HG02973 (cell line): ENCODE measurements around the gene SLC41A3.

Source experiments
- ATAC-seq: cut with Tn5 transposase; IDR thresholded peaks from one replicate; pipeline ENCODE4 v1.9.1; 2021; ENCODE audit warnings: moderate library complexity; ENCODE audit not compliant: unreplicated experiment

Gene SLC41A3

DNA sequence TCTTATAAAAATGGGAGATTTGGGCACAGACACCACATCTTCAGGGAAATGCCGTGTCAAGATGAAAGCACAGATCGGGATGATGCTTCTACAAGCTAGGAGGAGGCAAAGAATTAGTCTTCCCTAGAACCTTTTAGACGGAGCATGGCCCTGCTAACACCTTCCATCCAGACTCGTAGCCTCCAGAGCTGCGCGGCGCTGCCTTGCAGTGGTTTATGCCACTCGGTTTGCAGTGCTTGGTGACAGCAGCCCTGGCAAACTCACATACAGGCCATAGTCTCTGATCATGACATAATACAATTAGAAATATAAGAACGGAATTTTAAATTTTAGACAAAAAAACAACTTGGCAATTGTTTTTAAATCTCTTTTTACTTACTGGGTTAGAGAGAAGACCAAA is 37.1 kb upstream of the SLC41A3 start:
- no peak for ATAC-seq

DNA sequence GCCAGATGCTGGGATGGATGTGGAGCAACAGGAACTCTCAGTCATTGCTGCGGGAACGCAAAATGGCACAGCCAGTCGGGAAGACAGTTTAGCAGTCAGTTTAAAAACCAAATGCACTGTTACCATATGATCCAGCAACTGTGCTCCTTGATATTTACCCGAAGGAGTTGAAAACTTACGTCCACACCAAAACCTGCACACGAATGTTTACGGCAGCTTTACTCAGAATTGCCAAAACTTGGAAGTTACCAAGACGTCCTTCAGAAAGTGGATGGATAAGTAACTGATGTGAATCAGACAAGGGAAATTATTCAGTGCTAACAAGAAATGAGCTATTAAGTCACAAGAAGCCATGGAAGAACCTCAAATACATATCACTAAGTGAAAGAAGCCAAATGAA is 36.1 kb upstream of the SLC41A3 start:
- no peak for ATAC-seq

DNA sequence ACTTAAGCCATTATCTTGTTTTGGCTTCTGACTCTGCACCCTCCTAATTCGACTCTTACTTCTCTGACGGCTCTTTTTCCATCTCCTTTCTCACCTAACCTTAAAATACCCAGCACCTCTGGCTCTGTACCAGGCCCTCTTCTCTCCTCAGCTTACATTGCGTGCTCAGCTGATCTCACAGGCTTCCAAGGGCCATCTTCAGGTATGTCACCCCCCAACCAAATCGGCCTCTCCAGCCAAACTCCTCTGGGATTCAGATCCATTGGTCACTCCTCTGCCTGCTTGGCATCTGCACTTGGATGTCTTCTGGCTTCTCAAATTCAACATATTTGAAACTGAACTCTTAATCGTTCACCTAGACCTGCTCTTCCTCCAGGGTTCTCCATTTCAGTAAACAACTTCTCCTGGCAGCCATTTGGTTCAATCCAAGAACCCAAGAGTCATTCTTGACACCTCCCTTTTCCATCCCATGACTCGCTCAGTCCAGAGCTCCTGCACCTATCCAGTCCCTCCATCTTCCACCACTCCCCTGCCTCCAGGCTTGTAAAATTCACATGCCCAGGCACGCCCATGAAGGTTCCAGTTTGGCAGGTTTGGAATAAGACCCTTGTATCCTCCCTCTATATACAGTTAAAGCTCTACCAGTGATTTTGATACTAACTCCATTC is 35.2 kb upstream of the SLC41A3 start:
- no peak for ATAC-seq

DNA sequence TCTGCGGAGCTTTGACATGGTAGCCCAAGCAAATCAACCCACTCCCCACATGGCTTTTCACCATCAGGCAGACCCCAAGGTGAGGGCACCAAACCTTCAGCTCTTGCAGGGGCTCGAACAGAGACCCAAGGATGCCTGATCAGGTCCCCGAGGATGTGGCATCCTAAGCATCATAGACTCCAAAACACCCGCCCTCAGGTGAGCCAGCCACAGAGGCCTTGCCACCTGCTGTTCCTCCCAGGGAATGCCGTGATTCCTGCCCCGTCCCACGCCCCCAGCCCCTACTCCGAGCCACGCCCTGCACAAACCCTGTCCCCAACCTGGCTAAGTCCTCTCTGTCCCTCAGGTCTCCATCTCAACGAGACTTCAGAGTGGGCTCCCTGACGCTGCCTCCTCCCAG is 34.7 kb upstream of the SLC41A3 start:
- no peak for ATAC-seq

DNA sequence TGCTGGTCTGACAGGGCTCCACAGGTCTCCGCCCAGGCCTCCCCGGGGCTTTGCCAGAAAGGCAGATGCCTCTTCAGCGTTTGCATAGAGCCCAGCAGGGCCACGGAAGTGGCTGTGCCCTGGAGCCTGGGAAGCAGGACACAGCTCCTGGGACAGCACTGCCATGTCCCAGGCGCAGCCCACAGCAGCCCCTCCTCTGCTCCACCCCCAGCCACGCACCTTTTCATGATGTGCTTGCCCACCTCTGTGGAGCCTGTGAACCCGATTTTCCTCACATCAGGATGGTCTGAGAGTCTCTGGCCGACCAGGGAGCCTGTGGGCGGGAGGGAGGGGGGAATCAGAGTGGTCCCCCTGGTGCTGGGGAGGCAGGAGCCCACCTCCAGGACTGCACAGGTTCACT is 33.9 kb upstream of the SLC41A3 start:
- ATAC-seq, result no peak

DNA sequence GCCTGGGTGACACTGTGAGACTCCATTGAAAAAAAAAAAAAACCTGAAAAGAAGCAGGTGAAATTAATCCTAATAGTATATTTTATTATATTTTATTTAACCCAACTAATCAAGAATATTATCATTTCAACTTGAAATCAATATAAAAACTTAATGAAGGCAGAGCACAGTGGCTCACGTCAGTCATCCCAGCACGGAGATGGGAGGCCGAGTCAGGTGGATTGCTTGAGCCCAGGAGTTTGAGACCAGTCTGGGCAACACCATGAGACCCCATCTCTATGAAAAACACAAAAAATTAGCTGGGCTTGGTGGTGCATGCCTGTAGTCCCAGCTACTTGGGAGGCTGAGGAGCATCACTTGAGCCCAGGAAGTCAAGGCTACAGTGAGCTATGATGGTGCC is 33.3 kb upstream of the SLC41A3 start:
- ATAC-seq, result no peak

DNA sequence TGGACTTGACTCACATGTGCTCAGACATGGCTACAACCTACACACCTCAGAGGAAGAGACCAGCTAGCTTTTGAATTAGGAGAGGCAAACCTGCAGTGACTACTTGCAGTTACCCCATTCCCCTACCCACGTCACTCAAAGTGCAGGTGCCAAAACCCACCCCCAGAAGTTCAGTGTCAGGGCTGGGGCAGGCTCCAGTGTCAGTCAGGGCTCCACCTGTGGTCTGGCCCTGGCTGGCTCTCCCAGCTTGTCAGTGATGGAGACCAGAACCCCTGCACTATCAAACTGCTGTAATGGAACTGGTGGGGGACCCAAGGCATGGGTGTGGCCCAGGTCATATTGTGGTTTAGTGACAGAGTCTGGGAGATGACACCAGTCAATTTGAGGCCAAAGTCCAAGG is 32.6 kb upstream of the SLC41A3 start:
- no peak for ATAC-seq

DNA sequence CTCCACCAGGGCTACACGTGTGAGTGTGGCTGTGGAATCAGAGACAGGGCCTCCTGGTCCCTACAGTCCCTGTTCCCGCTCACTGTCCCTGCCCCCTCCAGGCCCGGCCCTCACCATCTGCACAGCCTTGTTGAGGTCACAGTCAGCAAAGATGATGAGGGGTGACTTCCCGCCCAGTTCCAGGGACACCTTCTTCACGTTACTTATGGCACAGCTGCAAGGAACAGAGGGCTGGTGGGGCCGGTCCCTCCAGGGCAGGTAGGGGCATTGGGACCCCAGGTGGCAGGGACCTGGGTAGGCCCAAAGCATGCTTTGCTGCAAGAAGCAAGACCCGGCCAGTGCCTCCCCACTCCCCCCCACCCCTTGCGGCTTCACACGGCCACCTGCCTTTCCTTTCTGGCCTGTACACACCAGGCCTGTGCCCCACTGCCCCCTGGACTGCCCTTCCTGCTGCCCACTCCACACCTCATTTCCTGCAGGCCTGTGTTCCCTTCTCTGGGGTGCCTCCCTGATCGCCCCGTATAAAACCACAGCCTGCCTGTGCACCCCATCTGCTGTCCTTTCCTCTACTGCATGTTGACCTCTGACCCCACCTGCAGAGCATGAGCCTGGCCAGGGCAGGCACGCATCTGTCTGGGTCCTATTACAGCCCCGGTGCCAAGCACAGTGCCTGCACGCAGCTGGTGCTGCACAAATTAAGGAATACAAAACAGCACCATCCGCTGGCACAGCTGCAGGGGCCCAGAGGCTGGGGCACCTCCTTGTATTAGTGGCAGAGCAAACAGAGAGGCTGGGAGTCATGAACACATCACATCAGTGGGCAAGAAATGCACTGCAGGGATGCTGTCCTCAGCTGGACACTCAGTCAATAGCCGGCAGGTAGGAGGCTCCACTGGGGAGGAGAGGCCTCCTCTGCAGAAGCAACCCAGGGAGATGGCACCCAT is 30.8 kb upstream of the SLC41A3 start:
- ATAC-seq, result no peak

DNA sequence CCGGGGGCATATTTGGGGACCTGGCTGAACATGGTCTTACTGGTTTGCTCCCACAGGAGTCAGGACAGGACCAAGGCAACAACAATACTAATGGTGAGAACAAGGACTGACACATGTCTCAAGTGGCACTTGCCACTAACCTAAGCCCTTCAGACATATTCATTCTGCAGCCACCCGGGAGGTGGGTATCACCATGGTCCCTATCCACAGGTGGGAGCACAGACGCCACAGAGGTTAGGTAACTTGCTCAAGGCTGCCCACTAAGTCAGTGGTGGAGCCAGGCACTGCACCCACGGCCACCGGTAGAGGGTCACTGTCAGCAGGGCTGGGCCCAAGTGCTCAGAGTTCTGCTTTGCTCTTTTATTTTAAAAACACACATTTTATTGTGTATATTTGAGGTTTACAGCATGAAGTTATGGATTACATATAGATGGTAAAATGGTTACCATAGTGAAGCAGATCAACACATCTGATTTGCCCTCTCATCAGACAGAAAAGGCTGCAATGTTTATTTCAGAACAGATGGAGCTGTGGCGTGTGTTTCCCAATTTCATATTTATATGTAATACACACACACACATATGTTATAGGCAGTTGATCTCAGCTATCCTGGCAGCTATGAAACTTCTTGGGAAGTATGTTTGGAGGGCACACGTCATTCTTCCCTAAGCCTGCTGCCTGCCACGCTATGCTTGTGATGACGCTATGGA is 30.0 kb upstream of the SLC41A3 start:
- no peak for ATAC-seq

DNA sequence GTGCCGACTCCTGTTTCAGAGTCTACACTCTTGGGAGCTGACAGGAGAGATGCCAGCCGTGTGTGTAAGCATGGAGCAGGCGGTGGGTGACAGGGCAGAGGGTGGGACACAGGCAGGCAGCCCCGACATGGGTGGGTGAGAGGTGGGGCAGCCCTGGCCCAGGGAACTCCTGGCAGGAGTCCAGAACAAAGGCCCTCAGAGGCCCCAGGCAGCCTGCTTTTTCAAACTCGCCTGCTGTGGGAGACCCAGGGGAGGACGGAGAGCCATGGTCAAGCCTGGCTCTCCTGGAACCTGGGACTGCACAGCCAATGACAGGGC is 29.3 kb upstream of the SLC41A3 start:
- no peak for ATAC-seq

DNA sequence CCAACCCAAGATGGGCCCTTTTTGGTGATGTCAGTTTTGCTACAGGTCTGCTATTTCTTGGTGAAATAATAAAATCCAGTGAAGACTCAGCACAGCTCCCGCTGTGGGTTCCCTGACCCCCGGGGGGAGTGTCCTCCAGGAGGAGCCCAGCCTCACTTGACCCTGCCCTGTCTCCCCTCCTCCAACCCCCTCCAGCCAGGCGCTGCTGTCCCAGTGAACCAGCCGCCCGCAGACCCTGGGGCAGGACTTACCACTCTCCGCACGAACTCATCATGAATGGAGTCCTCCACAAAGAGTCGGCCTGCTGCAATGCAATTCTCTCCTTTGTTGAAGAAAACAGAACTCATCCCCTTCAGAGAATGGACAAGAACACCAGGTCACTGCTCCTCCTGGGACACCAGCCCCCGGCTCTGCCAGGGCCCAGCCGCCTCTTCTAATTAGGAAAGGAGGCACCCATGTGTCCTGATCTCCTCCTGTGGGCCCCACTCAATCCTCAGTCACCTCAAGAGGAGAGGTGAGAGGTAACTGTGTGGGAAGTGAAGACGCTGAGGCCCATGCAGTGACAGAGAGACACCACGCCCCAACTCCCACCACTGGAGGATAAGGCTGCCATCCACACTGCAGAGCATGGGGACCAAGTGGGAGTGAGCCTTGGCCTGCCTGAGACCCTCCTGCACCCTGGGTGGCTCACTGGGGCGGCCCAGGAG is 28.8 kb upstream of the SLC41A3 start:
- no peak for ATAC-seq

DNA sequence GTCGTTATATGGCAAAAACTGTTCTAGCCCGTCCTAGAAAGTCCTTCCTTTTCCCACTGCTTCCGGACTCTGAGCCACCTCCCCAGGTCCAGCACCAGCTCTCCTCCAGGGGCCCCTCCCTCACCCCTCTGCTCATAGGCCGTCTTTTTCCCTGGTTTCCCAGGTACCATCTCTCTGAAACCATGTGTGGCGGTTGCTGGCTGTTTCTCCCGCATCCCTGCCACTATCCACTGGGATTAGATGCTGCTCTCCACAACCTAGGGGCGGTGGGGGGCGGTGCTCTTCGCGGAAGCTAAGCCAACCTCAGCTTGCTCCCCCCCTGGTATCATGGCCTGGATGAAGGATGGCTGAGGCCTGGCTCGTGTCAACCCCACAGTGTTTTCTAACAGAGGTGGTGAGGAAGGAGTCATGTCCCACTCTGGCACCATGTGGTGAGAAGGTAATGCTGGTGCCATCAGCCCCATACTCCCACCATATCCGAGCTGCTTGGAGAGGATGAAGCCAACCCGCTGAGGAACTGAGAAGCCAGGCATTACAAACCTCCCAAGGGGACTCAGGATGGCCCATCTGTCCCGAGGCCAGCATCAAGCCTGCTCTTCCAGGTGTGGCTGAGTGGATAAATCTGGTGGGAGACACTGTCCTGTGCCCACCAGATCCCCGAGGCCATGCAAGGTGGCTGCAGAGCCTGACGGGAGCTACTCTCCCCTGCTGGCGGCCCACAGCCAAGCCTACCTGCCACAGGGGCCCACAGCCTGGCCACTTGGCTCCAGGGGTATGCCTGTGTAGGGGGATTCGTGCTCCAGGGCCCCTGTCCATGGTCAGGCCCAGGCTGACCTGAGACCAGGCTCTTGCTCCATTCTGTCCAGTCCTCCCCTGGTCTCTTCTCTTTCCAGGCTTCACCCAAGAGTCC is 27.9 kb upstream of the SLC41A3 start:
- no peak for ATAC-seq

DNA sequence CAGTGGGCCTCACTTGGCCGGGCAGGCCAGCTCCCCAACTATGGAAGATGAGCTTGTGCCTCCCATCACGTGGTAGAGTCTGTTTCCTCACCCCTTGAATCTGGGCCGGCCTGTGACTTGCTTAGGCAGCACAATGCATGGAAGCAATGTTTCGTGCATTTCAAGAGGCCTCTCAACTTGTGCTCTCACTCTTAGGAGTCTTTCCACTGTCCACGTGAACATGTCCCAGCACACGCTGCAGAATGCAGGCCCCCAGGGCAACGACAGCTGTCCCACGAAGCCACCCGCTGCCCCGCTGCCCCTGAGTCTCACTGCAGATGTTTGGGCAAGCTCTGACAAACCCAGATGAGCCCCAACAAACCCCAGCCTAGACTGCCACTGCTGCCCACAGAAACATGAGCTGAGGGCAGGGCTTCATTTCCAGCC is 27.2 kb upstream of the SLC41A3 start:
- ATAC-seq, result no peak

DNA sequence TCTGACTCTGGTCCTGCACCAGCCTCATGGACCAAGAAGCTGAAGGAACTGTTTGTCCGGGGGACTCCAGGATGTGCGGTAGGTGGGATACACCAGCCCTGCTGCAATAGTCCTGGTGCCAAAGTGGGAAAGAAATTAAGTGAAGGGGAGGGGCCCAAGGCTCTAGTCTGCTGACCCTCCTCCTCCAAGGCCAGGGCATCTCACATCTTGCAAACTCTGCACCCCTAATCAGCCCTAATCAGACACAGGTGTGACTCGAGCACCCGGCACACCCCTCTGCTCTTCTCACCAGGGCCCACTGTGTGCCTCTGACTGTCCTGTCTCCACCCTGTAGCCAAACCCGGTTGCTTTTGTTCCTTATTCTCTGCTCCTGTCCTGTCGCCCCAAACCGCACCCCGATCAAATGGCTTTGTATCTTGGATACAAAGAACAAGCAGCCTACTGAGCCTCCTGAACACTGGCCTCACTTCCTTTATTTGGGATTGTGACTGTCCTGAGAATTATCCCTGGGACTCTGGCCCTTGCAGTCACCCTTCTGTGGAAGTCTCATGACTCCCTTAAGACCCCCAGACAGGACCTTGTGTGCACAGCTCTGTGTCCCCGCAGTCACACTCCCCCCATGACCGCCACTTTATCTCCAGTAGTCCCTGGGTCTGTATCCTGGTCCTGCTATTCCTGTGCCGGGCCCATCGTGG is 26.7 kb upstream of the SLC41A3 start:
- ATAC-seq, result no peak

DNA sequence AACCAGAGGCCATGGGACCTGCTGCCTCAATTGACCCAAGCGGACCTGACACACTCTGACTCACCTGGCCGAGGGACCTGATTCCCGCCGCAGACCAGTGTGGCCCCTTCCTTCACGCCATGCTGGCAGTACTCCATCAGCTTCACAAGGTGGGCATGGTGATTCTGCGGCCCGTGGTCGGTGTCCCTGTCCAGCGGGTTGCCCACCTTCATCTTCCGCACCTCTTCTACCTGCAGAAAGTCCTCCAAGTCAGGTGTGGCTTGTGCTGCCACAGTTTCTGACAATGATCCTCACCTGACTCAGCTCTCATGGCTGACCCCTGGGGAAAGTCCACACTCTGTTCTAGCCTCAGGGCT is 25.9 kb upstream of the SLC41A3 start:
- no peak for ATAC-seq

DNA sequence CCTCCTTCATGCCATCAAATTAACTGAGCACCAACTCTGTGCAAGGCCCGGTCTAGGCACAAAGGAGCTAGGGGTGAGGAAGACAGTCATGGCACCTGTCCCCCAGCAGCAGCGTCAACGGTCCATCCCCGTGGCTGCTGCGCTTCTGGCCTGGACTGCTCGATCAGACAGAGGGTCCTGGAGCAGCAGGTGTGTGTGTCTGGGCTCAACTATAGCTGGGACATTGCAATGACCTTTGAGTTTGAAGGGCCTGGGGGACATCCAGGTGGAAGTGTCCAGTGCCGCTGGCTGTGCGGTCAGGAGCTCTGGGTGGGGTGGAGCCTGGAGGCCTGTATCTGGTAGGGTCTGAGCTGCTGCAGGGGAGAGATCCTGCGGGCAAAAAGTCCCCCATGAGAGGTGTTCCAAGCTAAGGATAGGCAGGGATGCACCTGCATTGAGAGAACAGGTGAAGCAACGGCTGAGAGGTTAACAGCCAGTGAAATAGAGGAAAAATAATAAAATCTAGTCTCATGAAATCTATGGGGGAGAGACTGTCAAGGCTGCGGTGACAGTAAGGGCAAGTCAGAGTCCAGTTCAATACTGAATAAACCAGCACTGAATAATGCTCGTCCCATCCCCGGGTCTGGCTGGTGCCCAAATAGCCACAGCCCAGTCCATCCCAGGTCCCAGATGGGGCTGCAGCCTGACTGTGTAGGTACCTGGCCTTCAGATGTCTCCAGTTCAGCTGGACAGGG is 25.4 kb upstream of the SLC41A3 start:
- ATAC-seq, result no peak

DNA sequence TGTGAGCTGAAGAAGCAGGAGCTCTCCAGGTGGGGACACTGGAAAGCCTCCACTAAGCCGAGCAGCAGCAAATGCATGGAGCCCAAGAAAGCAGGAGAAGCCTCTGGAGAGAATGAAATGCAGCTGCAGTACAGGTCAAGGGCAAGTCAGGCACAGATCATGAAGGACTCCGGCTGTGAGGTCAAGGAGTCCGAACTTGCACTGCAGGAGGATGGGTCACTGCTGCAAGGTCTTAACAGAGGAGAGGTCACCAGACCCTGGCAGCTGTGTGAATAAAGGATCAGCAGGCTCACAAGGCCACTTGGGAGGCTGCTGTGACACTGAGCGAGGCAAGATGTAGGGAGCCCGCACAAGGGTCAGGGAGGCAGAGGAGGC is 24.7 kb upstream of the SLC41A3 start:
- ATAC-seq, result no peak

DNA sequence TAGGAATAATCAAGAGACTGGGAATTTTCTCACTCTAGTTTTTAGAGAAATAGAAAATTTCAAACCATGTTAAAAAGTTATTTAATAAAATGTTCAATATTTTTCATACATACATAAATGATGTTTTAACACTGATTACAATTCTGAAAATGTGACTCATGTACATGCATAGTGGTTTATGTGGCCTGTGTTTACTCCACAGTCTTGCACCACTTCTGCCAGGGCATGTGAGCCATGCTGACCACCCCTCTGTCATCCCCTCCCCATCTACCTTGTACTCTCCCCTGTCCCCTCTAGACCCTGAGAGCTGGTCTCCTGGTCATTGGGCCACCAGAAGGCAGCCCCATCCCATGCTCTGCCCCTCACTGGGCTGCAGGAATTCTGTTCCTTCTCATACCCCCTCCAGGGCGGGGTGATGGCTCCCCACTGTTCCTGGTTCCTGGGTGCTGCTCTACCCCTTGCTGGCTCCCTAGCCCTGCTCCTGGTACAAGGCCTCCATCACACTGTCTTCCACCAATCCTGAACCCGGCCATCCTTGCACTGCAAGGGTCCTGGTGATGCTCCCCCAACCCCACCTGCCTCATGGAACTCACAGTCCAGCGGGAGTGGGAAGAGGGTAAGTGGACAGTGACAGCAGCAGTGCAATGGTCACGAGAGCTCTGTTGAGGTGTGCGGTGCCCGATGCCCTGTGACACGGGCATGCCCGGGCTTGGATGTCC is 24.2 kb upstream of the SLC41A3 start:
- ATAC-seq, result no peak
